ENCODE results near the gene PLEKHA7. TPM values are rescaled to one million over a fixed set of nuclear protein-coding genes. Genes with fewer than 3 reads are reported as not detected.

The PLEKHA7 gene
- total RNA-seq, 2 donors from 2014 or later = 17.5 to 21.9 TPM

DNA sequence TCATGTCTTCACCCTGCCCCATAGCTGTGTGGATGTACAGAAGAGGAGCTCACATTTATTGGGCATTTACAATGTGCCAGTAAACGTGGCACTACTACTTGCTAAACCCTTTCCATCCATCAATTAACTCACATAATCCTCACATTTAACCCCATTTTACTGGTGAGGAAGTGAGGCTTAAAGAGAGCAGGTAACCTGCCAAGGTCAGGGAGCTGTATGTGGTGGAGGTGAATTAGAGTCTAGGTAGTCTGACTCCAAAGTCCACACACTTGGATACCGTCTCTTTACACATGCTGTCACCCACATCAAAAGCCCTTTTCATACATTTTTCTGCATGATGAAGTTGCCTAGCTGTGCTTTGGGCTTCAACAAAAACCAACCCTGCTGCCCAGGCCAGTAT is 10.8 kb downstream of the PLEKHA7 start:
- H3K27ac Mint-ChIP-seq = no peak overlapping the region
- H3K9me3 Mint-ChIP-seq = peaks cover 2% of the 10 kb centered on the region
- TF ChIP-seq, protein P1, sequence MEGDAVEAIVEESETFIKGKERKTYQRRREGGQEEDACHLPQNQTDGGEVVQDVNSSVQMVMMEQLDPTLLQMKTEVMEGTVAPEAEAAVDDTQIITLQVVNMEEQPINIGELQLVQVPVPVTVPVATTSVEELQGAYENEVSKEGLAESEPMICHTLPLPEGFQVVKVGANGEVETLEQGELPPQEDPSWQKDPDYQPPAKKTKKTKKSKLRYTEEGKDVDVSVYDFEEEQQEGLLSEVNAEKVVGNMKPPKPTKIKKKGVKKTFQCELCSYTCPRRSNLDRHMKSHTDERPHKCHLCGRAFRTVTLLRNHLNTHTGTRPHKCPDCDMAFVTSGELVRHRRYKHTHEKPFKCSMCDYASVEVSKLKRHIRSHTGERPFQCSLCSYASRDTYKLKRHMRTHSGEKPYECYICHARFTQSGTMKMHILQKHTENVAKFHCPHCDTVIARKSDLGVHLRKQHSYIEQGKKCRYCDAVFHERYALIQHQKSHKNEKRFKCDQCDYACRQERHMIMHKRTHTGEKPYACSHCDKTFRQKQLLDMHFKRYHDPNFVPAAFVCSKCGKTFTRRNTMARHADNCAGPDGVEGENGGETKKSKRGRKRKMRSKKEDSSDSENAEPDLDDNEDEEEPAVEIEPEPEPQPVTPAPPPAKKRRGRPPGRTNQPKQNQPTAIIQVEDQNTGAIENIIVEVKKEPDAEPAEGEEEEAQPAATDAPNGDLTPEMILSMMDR (conservative IDR thresholded peaks at IDR 0.05) = no peak
- WGBS, 2 experiments (ENCODE audit: insufficient coverage in 1 of 2, insufficient read length in 1 of 2) = 80 to 85% methylated on average over 1 to 2 of the region's 2 CpGs
- H3K36me3 Mint-ChIP-seq (ENCODE audit: low read depth) = peaks cover 2% of the 10 kb centered on the region
- peaks cover 4% of the 10 kb centered on the region for H3K4me1 Mint-ChIP-seq
- peaks cover 3% of the 10 kb centered on the region for H3K4me1 ChIP-seq (ENCODE audit: control insufficient read depth, insufficient read depth, low read length)
- H3K4me3 ChIP-seq (ENCODE audit: low read length) = no peak overlapping the region
- no peaks in the 10 kb centered on the region for H3K27me3 ChIP-seq (ENCODE audit: control insufficient read depth, insufficient read depth, low read length, poor library complexity, severe bottlenecking)
- no peak overlapping the region for H3K9ac ChIP-seq (ENCODE audit: extremely low read depth, low read length, poor library complexity, severe bottlenecking)
- no peaks in the 10 kb centered on the region for H3K36me3 ChIP-seq (ENCODE audit: control insufficient read depth, insufficient read depth, low read length)
- H3K9me3 ChIP-seq (ENCODE audit: control insufficient read depth, low read length) = peaks cover 4% of the 10 kb centered on the region
- peaks cover 2% of the 10 kb centered on the region for H3K27me3 Mint-ChIP-seq (ENCODE audit: insufficient read depth)
- H3K4me3 Mint-ChIP-seq = no peak overlapping the region
- no peak for DNase-seq
- H3K27ac ChIP-seq (ENCODE audit: low read depth, low read length) = no peak overlapping the region

DNA sequence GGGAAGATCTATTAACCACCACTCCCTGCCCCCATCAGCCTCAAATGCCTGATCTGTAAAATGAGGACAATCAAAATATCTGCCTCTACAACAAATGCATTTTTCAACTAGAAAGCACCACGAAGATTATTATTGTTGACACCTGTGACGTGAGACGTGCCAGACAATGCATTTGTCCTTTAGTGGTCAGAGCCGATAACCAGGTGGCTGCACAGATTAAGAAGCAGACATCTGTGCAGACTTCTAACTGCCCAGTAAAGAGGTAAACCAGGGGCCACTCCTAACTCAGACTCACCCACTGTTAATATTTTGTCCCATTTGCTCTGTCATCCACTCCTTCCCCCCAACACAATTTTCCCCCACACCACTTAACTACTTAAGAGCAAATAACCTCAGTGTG is 11.7 kb downstream of the PLEKHA7 start:
- H3K4me1 Mint-ChIP-seq = peaks cover 12% of the 10 kb centered on the region
- H3K27me3 Mint-ChIP-seq (ENCODE audit: insufficient read depth) = peaks cover 2% of the 10 kb centered on the region

DNA sequence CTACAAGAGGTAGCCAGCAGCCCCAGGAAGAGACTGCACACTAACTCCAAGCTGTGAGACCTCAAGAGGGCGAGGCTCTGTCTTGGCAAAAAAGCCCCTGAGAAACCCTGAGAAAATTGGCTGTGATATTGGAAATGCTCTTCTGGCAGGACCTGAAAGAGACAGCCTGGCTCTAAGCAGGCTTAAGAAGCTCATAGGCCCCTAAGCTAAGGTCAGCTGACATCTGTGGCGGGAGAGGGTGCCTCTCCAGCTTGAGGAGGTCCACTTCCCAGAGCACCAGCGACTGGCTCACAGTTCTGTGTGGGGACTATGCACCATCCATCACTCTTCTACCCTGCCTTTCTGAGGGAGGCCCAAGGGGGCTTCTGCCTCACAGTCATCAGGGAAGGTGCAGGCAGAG is 12.4 kb downstream of the PLEKHA7 start:
- no peak for DNase-seq
- 92 to 100% methylated on average over 1 to 3 of the region's 3 CpGs for WGBS, 2 experiments (ENCODE audit: insufficient coverage in 1 of 2, insufficient read length in 1 of 2)

More for the DNA sequence above, 11.7 kb downstream of the PLEKHA7 start:
- Mint-ChIP-seq H3K27ac (no peak overlapping the region), H3K4me3 (no peak overlapping the region), H3K36me3 (ENCODE audit: low read depth) (peaks cover 2% of the 10 kb centered on the region), H3K9me3 (peaks cover 2% of the 10 kb centered on the region)
- Histone ChIP-seq H3K9ac (ENCODE audit: extremely low read depth, low read length, poor library complexity, severe bottlenecking) (no peak overlapping the region), H3K4me3 (ENCODE audit: low read length) (no peak overlapping the region), H3K27me3 (ENCODE audit: control insufficient read depth, insufficient read depth, low read length, poor library complexity, severe bottlenecking) (no peaks in the 10 kb centered on the region), H3K27ac (ENCODE audit: low read depth, low read length) (no peak overlapping the region), H3K9me3 (ENCODE audit: control insufficient read depth, low read length) (peaks cover 4% of the 10 kb centered on the region), H3K4me1 (ENCODE audit: control insufficient read depth, insufficient read depth, low read length) (peaks cover 3% of the 10 kb centered on the region), H3K36me3 (ENCODE audit: control insufficient read depth, insufficient read depth, low read length) (no peaks in the 10 kb centered on the region)
- DNase-seq = no peak
- WGBS, 2 experiments (ENCODE audit: insufficient coverage in 1 of 2, insufficient read length in 1 of 2) = 93 to 98% methylated on average over 4 of the region's 4 CpGs
- TF ChIP-seq, protein P1 (conservative IDR thresholded peaks at IDR 0.05) = no peak

More for the DNA sequence above, 12.4 kb downstream of the PLEKHA7 start:
- Histone ChIP-seq H3K27me3 (ENCODE audit: control insufficient read depth, insufficient read depth, low read length, poor library complexity, severe bottlenecking) (no peaks in the 10 kb centered on the region), H3K36me3 (ENCODE audit: control insufficient read depth, insufficient read depth, low read length) (no peaks in the 10 kb centered on the region), H3K4me1 (ENCODE audit: control insufficient read depth, insufficient read depth, low read length) (peaks cover 3% of the 10 kb centered on the region), H3K9me3 (ENCODE audit: control insufficient read depth, low read length) (peaks cover 4% of the 10 kb centered on the region), H3K4me3 (ENCODE audit: low read length) (no peak overlapping the region), H3K9ac (ENCODE audit: extremely low read depth, low read length, poor library complexity, severe bottlenecking) (no peak overlapping the region), H3K27ac (ENCODE audit: low read depth, low read length) (no peak overlapping the region)
- no peak overlapping the region for H3K27ac Mint-ChIP-seq
- peaks cover 2% of the 10 kb centered on the region for H3K9me3 Mint-ChIP-seq
- H3K4me3 Mint-ChIP-seq = no peak overlapping the region
- peaks cover 2% of the 10 kb centered on the region for H3K27me3 Mint-ChIP-seq (ENCODE audit: insufficient read depth)
- TF ChIP-seq, protein P1 (conservative IDR thresholded peaks at IDR 0.05) = no peak
- H3K36me3 Mint-ChIP-seq (ENCODE audit: low read depth) = peaks cover 2% of the 10 kb centered on the region
- peaks cover 12% of the 10 kb centered on the region for H3K4me1 Mint-ChIP-seq
